GM21367 (cell line): ENCODE results near the gene ENAH.
A peak's percentile ranks its signal among the peaks of the same experiment; 100 is the strongest.
"Not testable (repeated sequence)": the region's sequence is repeated elsewhere in the genome, so short reads cannot be mapped to it uniquely, and the experiment has no call there.

Source experiments
- ATAC-seq: cut with Tn5 transposase; IDR thresholded peaks from one replicate; pipeline ENCODE4 v1.9.1; 2021; ENCODE audit not compliant: unreplicated experiment

Gene ENAH

GRCh38 chr1:225476100-225476511, 176.8 kb downstream of the ENAH start:
- no peak for ATAC-seq

- ATAC-seq, result peak; percentile 64
These were observed 177.7 kb downstream of the ENAH start for GRCh38 chr1:225474986-225475820.

- no peak for ATAC-seq
These were observed 178.4 kb downstream of the ENAH start for GRCh38 chr1:225474439-225474985.

DNA sequence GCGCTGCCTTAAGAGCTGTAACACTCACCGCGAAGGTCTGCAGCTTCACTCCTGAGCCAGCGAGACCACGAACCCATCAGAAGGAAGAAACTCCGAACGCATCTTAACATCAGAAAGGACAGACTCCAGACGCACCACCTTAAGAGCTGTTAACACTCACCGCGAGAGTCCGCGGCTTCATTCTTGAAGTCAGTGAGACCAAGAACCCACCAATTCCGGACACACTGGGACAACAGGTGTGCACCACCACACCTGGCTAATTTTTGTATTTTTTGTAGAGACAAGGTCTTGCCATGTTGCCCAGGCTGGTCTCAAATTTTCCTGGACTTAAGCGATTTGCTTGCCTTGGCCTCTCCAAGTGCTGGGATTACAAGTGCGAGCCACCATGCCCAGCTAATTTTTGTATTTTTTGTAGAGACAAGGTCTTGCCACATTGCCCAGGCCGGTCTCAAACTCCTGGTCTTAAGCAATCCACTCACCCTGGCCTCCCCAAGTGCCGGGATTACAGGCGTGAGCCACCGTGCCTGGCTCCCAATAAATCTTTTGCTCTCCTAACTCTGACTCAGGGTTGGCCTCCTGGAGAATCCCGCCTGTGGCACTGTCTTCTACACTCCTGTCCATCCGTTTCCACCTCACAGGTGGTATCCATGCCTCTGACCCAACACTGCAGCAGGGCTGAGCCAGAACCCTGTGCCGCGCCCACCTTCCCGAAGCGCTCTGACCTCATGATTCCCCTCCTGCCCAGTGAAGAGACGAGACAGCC, 179.1 kb downstream of the ENAH start:
- not testable (repeated sequence) for ATAC-seq

DNA sequence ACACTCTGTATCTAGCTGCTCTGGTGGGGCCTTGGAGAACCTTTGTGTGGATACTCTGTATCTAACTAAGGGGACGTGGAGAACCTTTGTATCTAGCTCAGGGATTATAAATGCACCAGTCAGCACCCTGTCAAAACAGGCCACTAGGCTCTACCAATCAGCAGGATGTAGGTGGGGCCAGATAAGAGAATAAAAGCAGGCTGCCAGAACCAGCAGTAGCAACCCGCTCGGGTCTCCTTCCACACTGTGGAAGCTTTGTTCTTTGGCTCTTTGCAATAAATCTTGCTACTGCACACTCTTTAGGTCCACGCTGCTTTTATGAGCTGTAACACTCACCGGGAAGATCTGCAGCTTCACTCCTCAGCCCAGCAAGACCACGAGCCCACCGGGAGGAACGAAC, 179.7 kb downstream of the ENAH start:
- ATAC-seq, result not testable (repeated sequence)

DNA sequence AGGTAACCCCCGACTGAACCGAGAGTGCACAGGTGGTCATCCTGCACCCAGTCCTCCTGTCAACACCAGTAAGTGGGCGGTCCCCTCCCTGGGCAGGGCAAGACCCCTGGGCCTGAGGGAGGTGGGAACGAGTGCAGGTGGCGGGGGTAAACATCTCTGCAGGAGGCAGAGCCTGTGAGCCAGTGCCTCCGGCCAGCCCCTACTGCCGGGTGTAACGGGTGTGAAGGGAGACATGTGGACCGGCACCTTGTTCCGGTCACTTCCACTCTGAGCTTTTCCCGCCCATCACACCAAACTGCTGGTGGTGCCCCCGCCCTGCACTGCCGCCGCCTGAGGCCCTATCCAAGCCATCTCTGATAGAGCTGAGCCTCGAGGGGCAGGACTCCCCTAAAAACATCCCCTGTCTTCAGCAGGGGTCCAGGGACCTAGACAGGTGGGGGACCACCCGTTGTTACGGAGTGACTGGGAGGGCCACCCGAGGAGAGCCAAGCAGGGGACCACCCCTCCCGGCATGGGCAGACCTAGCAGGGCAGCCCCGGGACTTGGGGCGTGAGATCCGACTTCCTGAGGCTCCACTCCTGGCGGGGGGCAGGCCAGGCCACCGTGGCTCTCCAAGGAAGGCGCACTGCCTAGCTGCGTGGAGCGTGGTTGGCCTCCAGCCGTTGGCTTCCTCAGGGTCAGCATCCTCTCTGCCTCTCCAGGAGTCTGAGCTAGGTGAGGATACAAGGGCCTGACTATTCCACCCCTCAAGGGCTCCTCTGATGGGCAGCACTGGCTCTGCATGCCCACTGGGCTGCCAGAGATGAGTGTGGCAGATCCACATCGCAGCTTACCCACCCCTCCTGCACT, 181.2 kb downstream of the ENAH start:
- ATAC-seq, result no peak

DNA sequence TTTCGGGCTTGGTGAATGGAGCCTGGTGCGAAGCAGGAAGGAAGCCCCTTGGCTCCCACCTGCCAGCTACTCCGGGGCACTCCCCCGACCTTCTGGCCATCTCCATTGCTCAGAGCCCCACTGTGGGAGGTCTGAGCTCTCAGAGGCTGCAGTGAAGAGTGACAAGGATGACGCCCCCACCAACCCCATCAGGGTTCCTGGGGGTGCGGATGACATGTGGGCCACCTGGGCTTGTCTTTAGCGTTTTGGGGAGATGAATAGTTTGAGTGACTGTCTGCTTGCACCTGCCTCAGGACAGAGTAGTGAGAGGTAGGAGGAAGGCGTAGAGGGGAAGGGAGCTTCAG, 181.8 kb downstream of the ENAH start:
- ATAC-seq, result no peak

DNA sequence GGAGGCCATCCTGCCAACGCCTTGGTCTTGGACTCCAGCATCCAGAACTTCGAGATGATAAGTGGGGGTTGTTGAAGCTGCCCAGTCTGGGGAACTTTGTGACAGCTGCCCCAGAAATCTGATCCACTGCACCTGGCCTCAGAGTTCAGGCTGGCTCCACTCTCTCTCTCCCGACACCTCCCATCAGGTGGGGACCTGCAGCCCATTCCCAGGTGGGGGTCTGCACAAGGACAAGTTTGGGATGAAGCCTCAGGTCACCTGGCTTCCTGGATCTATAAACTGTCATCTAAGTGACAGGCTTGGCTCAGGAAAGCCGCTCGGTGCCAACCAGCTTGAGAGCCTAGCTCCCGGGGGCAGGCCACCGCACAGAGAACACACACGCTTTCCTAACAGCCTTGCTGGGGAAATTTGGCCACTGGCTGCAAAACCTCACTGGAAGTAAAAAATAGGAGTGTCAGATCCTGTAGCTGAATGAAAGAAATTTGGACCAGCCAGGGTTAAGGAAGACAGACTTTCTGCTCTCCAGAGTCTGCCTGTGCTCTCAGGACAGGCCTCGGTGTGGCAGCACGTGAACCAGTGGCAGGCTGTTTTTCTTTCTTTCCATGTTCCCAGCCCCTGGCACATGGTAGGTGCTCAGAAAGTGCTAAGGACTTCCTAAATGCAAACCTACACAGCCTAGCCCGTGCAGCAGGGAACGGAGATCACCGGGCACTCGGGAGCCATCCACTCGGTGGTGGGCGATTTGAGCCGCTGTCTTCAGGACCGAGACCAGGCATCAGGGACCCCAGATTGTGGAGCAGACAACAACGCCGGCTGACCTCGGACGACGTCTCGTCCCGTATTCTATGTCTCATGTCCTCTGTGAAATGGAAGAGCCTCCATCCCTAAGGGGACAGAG, 182.5 kb downstream of the ENAH start:
- ATAC-seq, result no peak

DNA sequence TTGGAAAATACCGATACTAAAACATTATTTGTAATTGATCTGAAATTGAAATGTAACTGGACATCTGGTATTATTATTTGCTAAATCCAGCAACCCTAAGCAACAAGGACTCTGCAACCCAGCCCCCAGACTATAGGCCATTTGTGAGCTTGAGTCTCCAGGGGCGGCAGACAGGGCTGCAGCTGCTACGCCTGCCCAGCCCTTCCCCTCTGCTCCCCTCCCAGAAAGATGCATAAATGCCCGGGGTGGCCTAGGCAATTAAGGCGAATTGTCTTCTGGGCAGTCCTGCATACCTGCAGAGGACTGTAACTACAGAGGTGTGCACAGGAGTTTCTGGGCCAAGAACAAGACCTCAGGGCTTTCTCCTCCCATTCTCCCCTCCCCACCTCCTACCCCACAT, 183.9 kb downstream of the ENAH start:
- no peak for ATAC-seq

- no peak for ATAC-seq
These were observed 184.5 kb downstream of the ENAH start for GRCh38 chr1:225468270-225469020.

- ATAC-seq, result peak; percentile 95
These were observed 185.5 kb downstream of the ENAH start for GRCh38 chr1:225467193-225468020.

- no peak for ATAC-seq
These were observed 186.1 kb downstream of the ENAH start for GRCh38 chr1:225466848-225467192.

DNA sequence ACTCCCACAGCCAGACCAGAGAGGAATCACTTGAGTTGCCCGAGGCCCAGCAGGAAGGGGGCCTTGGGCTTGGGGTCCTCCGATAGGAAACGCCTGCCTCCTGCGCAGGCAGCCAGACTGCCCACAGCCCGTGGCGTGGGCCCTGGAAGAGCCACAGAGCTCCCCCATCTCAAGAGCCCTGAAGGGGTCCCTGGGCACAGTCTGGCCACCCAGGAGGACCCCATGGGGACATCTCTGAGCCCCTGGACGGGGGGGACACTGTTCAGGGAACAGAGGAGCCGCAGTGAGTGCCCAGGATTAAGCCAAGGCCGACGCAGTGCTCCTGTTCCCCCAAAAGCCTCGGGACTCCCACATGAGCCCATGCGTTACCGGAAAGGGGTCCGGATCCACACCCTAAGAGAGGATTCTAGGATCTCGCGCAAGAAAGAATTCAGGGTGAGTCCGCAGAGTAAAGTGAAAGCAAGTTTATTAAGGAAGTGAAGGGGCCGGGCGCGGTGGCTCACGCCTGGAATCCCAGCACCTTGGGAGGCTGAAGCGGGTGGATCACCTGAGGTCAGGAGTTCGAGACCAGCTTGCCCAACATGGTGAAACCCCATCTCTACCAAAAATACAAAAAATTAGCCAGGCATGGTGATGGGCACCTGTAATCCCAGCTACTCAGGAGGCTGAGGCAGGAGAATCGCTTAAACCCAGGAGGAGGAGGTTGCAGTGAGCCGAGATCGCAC, 187.0 kb downstream of the ENAH start:
- no peak for ATAC-seq

DNA sequence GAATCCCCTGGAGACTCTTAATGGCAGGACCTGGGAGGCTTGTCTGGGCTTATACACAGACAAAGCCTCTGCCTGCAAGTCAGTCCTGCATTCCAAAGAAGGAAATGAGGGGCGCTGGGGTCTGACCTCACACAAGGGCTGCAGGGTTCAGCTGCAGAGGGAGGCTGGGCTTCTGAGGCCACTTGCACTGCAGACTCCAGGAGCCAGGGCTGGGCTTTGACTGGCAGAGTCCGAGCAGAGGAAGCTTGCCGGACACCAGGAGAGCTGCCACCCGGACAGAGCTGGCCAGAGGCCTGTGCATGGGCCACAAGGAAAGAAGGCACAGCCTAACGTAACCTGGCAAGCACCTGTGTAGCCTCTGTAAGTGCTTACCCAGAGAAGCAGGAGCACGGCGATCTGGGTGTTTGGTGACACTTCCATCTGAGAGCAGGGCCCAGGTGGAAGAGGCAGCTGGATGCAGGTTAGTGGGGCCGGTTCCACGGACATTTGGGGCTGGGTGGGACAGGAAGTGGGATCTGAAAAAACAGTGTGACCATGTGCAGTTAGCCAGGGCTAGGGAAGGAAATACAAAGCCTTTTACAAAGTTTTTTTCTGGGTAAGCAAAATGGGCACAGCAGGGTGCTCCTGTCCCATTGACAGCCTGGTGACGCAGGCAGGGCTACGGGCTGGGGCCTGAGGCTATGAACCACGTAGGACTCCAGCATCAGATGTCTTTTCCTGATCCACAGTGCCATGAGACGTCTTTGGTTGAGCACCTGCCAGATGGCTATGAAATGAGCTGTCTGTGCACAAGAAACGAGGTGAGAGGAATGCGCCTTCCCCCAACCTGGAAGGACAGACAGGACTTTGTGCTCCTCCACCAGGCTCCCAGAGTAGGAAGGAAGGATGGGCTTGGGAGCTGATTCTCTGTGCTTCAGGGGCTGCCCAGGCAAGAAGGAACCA, 187.8 kb downstream of the ENAH start:
- ATAC-seq, result no peak

- ATAC-seq, result no peak
These were observed 190.0 kb downstream of the ENAH start for GRCh38 chr1:225462714-225463574.

DNA sequence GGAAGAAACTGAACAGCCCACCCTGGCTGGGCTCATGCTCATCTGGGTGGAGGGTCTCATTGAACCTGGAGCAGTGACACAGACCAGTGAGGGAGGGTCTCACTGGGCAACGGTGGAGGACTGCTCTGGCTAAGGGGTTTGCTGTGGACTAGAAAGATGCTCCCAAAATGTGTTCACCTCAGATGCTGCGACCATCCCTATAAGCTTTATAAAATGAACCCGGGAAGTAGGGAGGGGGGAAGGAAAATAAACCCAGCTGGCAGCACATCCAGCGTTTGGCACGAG, 190.6 kb downstream of the ENAH start:
- no peak for ATAC-seq
